ENCODE results near the gene SVIL.
"Not testable (repeated sequence)": the region's sequence is repeated elsewhere in the genome, so short reads cannot be mapped to it uniquely, and the experiment has no call there.

DNA sequence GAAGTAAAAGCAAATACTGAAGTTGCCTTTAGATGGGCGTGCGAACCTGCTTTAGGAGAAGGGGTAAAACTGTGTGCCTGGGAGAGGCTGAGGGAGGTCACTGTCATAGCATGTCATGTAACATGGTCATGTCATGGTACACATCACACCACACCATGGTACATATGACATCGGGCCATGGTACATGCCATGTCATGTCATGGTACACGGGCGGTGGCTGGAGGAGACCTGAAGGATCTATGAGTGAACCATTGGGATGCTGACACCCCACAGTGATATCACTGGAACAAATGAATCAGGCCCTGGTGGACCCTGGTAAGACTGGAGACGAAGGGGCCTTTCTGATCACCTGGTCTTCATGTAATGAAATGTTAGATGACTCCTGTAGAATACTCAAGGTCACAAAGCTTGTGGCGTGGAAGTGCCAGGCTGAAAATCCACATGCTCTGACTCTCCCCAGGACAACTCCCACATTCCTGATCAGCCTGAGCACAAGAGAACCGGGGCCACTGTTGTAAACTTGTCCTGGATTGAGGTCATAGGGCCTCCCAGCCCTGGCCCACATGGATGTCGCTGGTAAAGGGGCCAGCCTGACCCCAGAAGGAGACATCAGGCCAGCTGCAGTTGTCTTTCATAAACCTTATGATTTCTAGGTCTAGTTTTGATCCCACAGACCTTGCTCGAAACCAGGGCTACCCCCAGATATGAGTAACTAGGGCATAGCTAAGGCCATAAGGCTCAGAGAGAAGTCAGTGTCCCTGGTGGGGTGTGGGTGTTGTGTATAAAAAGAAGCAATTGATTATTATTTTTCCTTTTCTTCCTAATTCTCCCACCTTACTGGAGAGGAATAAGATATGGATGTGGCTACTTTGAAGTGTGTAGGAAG is 60.3 kb downstream of the SVIL start:
- TF ChIP-seq CTCF, POLR2A (IDR thresholded peaks at IDR 0.05): not testable (repeated sequence)

All from Peyer's patch (tissue), 4 donors.